CD4-positive, alpha-beta T cell treated with Interleukin-12 subunit alpha and Interleukin-12 subunit beta, for 1 hour (primary cell): ENCODE results near the gene PEX3.
"Not testable (repeated sequence)": the region's sequence is repeated elsewhere in the genome, so short reads cannot be mapped to it uniquely, and the experiment has no call there.

Source experiments
- DNase-seq: peaks from one replicate; pipeline ENCODE4 v3.0.0-alpha.2; 2020

Gene PEX3

DNA sequence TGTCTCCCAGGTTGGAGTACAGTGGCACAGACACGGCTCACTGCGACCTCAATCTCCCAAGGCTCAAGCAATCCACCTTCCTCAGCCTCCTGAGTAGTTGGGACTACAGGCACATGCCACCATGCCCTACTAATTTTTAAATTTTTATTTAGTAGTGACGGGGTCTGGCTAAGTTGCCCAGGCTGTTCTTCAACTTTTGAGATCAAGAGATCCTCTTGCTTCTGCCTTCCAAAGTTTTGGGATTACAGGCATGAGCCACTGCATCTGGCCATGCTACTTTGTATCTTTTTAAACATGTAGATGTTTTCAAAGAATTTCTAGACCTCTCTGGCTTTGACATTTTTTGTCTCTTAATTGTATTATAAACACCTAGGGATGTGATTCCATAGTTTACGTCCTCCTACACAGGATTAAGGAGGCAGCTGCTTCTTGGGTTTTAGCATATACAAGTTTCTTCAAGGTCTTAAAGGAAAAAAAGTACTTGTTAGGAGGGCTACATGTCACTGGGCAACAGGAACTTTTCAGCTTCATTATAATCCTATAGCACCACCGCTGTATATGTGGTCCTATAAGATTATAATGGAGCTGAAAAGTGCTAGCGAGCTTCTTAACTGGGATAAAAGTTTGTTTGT is 1.4 kb upstream of the PEX3 start:
- DNase-seq, result no peak

DNA sequence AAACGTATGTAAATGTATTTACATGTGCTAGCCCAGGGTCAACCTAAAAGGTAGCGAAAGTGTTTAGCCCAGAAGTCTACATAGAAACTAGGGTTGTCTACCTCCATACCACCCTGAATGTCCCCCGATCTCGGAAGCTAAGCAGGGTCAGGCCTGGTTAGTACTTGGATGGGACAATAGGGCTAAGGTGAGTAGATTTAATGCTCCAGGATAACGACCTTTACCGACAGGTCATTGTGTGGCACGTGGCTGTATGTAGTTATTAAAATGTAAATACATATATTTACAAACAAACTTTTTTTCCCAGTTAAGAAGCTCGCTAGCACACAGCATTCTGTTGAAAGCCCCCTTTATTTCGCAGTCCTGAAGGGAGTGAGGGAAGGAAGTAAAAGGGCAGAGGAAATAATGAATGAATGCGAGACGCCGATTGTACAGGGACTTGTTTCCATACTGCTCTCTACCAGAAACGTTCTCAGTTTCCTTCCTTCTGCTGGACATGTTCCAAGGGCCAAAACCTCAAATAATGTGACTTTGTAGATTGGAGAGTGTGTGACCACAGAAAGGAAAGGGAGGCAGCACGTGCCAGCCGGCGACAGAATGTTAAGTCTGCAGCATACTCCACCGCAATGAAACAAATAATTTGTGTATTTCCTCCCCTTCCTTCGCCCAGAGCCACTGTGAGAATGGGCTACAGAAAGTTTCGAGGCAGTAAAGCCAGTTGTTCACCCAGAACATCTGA is 722 bp upstream of the PEX3 start:
- DNase-seq, result peak; percentile 73

DNA sequence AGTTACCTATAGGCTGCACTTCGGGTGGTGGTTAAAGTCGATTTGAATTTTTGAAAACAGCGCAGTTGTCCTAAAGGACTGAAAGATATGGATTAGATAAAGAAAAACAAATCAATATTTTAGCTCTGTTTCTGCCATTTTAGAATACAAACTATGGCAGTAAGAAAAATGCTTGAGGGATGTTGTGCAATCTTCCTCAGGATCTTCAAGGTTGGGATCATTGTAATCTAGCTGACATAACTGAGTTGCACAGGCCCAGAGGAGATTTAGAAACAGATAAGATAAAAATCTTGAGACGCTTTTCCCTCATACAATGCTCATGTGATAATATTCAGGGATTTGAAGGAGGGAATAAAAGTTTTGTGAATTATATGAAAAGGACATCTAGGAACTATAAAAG is 926 bp downstream of the PEX3 start:
- DNase-seq, result no peak

DNA sequence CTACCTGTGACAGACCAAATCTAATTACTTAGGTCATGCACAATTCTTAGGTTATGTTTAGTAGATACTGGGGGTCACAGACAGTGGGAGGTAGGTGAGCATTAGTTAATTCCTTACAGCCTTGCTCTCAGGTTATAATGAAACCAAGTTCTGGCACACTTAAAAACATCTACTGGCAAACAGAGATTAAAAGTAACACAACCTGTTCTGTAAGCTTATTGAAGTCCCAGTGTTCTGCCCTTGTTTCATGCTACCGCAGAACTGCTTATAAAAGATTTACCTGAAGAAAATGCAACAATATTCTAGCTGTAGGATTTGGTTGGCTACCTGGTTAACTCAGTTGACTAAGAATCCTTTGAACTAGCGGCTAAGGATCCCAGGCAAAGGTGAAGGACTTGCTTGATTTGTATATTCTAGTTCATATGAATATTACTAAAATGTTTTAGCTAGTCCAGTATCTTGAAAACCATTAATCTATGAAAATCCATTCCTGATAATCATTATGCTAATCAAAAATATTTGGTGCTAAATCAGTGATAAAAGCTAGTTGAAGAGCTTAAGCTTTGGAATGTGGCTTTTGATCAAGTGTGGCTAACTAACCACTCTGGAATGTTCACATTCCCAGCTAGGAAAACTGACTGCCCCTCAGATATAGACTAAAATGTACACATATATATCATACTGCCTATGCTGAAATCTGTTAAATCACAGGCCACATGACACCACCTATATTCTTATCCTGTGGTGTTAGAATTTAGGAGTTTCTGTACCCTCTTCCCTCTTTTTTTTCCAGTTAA is 7.2 kb downstream of the PEX3 start:
- DNase-seq, result no peak

DNA sequence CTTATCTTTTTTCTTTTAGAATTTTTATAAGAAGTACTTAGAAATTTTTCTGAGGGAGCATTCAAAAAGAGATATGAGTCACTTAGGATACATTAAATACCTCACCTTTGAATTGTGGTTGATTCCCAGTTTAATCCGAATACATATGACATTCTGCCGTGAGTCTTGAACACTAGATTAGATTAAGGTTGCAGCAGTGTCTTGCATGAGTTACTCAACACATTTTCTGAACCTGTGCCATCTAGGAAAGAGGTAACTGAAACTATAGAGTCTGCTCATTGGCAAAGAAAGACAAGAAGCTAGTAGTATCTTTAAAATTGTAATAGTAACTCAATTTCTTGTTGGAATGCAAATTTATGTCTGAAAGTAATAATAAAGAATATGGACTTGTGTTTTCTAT is 14.9 kb downstream of the PEX3 start:
- DNase-seq, result no peak

DNA sequence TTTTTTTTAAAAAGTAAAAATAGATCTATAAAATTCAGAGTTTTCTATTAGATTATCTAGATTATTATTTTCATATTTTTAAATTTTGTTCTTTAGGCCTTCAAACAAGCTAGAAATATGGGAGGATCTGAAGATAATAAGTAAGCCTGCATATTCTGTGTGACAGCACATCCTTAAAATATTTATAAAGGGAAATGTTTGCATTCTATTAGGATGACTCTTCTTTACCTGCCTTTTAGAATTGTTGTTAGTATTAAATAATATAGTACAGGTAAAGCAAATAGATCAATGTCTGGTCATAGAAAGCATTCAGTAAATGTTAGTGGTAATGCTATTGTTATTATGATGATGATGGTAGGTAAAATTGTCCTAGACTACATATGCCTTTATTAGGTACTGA is 17.4 kb downstream of the PEX3 start:
- no peak for DNase-seq

DNA sequence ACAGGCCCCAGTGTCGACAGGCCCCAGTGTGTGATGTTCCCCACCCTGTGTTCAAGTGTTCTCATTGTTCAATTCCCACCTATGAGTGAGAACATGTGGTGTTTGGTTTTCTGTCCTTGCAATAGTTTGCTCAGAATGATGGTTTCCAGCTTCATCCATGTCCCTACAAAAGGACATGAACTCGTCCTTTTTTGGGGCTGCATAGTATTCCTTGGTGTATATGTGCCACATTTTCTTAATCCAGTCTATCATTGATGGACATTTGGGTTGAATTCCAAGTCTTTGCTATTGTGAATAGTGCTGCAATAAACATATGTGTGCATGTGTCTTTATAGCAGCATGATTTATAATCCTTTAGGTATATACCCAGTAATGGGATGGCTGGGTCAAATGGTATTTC is 18.2 kb downstream of the PEX3 start:
- DNase-seq, result not testable (repeated sequence)

DNA sequence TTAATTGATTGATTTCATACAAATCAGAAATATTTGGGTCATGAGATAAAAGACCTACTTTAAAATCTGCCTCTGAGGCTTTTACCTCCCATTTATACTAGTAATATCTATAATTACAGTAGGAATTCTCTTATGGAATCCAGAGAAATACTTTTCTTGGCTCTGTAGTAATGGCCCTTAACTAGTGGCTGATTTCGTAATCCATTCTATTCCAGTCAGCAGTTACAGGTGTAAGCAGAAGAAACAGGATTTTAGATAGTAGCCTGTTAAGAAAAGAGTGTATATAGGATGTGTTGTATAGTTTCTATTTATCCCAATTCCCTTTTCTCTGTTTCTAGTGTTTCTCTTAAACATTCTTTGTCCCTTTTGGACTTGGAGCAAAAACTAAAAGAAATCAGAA is 21.2 kb downstream of the PEX3 start:
- DNase-seq, result no peak

DNA sequence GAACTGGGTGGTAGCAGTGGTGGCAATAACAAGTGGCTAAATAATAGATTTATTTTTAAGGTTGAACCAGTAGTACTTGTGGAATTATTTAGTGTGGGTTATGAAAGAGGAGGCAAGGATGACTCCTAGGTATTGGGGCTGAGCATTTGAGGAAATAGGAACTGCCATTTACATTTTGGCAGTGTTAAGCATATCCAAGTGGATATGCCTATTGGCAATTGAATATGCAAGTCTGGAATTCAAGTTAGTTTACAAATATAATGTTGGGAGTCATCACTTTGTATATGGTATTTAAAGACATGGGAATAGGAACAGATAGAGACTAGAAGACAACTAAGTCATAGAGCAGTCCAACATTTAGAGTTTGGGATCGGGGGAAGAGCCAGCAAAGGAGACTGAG is 25.9 kb downstream of the PEX3 start:
- no peak for DNase-seq

DNA sequence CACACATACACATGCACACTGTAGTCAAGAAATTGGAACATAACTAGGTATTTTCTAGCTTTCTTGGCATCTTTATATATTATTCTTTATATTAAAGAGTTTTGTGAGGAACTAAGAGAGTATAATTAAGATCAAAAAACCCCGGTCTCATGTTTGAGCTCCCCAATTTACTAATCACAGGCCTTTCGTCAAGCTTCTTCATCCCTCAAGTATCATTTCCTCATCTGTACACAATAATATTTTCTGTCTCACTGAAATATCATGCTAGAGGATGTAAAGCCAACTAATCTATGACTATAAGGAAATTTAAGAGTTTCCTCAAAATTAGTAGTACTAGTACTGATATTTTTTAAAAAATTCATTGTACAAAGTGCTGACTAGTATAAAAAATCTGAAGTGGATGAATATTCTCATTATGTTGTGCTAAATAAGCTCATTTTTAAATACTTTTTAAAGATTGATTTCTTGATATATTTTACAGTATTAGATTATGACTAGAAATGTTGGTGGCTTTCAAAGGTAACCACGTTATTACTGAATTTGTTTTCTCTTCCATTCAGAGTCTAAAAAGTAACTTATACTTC is 28.0 kb downstream of the PEX3 start:
- no peak for DNase-seq

DNA sequence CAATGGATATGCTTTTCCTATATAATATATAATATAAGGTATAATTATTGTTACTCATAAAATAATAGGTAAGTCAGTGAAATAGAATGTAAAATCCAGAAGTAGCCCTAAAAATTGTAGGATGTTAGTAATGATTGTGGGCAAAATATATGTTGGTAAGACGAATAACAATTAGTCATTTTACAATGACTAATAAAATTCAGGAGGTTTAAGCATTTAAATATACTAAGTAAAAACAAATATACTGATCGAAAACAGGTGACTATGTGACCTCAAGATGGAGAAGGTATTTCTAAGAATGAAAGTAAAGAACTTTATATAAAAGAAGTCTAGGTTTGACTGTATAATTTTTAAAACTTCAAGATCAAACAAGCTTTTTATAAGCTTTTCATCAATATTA is 32.0 kb downstream of the PEX3 start:
- no peak for DNase-seq

DNA sequence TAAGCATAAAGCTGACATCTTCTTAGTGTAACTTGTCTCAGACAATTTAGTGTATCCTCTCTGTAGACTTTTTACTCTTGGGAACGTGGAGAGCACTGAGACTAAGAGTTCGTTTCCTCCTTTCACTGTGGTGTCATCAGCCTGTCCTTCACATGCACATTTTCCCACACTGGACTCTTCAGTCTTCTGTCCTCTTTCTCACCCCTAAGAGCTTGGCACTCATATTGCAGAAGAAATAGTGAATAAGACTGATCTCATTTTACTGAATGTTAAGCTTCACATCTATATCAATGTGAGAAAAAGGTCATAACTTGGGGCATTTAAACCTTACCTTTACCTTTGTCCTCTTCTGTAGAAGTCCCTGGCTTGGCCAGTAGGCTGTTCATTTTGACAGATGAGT is 35.4 kb downstream of the PEX3 start:
- no peak for DNase-seq

DNA sequence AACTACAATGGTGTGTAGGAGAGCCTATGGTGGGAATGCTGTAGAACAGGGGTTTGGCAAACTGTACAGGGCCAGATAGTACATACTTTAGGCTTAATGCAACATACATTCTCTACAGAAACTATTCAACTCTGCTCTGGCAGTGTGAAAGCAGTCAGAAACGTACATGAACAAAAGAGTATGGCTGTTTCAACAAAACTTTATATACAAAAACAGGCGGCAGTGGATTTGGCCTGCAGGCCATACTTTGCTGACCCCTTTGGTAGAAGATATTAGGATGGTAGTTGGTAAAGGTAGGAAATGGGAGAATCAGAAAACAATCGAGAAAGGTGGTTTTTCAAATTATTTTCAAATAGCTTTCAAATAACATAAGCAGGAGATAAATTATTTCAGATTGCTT is 36.1 kb downstream of the PEX3 start:
- no peak for DNase-seq

DNA sequence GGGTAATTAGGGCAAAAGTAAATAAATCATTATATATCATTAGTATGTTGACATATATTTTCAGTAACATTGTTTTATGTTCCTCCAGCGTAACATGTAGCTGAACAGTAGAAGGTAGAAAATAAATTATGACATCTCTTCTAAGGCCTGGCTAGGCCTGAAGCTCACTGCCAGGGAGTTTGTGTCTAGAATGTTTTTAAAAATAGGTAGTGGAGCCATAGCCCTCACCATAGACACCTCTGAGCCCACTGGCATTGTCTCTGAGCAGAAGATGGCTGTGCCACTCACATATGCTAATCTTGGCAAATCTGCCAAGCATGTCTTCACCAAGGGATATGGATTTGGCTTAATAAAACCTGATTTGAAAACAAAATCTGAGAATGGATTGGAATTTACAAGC is 39.6 kb downstream of the PEX3 start:
- no peak for DNase-seq

DNA sequence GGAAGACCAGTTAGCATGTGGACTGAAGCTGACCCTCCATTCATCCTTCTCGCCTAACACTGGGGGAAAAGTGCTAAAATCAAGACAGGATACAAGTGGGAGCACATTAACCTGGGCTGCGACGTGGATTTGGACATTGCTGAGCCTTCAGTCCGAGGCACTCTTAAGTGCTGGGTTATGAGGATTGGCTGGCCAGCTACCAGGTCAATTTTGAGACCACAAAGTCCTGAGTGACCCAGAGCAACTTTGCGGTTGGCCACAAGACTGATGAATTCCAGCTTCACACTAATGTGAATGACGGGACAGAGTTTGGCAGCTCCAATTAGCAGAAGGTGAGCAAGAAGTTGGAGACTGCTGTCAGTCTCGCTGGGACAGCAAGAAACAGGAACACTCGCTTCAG is 40.2 kb downstream of the PEX3 start:
- DNase-seq, result no peak

DNA sequence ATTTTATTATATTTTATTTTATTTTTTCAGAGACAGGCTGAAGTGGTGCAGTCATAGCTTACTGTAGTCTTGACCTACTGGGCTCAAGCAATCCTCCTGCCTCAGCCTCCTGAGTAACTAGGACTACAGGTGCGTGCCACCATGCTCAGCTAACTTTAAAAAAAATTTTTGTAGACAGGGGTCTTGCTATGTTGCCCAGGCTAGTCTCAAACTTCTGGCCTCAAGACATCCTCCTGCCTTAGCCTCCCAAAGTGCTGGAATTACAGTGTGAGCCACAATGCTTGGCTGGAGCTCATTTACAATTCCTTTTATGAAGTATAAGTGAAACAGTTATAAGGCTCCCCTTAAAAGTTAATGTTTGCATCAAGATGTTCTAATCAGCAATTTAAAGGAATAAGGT is 46.4 kb downstream of the PEX3 start:
- DNase-seq, result no peak

DNA sequence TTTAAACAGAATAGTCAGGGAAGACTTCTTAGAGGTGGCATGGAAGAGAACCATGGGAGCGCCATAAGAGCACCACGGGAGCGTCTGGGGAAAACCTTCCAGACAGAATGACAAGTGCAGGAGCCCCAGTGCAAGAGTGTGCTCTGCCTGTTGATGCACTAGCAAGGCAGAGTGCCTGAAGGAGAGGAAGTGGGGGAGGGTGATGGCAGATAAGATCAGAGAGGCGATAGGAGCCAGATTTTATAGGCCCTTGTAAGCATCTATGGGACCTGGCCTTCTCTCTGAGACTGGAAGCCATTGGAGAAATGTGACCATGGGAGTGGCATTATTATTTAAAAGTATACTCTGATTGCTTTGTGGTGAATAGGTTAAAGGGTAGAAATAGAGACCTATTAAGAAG is 47.8 kb downstream of the PEX3 start:
- DNase-seq, result peak; percentile 18

DNA sequence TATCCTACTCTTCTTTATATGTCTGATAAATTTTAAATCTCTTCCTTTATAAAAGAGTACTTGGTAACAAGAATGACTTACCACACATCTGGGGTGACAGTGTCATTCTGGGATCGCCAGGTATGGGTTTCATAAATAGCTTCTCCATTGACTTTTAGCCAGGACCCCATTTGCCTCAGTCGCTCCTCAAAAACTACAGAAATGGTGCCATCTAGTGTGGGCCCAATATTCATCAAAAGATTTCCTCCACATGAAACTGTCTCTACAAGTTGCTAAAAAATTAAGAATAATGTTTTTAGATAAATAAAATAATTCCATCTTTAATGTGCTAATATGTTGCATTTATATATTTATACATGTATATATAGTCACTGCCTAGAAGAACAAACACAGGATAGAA is 51.2 kb downstream of the PEX3 start:
- DNase-seq, result no peak

DNA sequence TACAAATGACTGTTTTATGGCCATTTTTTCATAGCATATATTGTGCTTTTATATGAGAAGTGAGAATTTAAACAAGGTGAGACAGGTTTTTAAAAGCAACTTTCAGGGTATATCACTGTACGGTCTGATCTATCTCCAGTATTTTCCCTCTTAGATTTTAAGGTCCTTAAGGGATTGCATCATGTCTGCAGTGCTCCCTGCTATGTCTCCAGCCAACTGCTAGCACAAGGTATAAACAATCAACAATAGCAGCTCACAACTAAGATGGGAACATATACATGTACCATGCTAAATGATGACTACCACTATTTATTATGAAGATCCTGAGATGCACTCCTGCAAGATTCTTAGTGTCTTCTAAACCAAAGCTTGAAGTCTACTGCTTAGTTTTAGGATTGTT is 53.8 kb downstream of the PEX3 start:
- DNase-seq, result no peak

DNA sequence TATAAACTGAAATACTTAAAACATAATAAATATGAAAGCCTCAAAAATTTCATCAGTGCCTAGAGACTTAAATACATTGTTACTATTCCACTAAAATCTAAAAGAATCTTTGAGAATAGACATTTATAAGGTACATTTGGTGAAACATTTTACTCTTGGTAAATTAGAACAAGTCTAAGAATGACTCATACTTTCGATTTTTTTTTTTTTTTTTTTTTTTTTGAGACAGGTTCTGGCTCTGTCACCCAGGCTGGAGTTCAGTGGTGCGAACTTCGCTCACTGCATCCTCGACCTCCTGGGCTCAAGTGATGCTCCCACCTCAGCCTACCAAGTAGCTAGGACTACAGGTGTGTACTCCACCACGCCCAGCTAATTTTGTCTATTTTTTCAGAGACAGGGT is 54.5 kb downstream of the PEX3 start:
- no peak for DNase-seq

DNA sequence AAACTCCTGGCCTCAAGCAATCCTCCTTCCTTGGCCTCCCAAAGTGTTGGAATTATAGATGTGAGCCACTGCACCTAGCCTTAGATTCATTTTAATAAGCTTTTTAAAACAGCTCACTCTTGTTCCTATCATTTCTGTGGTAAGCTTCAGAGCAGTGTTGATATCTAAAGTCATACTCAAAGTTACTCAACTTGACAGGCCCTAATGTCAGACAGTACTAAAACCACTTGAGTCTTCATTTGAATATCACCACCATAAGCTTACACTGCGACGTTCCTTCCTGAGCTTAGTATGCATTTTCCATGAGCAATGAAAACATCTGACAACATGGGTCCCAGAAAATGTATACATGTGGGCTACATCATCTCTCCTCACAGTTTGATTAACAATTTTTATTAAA is 54.9 kb downstream of the PEX3 start:
- DNase-seq, result no peak

DNA sequence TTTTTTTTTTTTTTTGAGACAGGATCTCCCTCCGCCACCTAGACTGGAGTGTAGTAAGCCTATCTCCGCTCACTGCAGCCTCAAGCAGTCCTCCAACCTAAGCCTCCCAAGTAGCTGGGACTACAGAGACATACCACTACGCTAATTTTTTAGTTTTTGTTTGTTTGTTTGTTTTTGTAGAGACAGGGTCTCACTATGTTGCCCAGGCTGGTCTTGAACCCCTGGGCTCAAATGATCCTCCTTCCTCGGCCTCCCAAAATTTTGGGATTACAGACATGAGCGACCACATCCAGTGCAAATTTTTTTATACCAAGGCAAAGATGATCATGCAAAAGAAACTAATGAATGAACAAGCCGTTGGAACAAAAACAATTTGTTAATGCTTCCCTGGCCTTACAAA is 55.6 kb downstream of the PEX3 start:
- no peak for DNase-seq

DNA sequence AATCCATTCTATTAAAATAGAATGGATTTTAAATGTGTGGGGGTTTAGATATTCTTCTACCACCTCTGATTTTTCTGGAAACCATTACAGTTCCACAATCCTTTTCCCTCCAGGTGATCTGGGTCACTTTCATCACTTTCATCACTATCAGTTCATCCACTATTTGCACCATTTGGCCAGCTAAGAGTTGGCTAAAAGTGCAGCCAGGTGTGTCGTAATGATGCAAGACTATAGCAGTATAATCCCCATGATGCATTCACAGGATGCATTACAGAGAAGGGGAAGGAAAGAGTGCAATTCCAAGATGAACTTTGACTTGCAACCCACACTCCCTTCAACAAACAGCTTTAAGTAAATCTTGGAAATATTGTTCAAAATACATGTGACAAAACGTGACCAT is 56.0 kb downstream of the PEX3 start:
- DNase-seq, result no peak
